HCEC 1CT (cell line): Measurements from ENCODE around the gene KDM4F.
"Not testable (repeated sequence)": the region's sequence is repeated elsewhere in the genome, so short reads cannot be mapped to it uniquely, and the experiment has no call there.

Experiments
- DNase-seq: peaks from one replicate; pipeline ENCODE4 v3.0.0-alpha.2; 2017

KDM4F gene

DNA sequence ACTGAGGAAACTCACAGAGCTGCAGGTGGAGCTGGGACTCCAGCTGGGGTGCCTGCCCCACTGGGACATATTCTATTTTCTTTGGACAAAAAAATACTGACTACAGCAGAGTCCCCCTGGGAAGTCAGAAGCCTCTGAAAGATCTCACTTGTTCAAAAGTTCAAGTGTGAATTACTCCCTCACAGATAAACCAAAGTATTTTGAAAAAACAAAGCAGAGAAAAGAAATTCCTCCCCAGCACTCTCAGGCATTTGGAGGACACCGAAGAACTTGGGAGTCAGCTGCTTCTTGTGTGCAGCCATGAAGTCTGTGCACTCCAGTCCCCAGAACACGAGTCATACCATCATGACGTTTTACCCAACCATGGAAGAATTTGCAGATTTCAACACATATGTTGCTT lies at the start of gene KDM4F:
KDM4F (plus strand) TSS at position 301 of the 400 bp plus-strand sequence.
- DNase-seq, result not testable (repeated sequence)

DNA sequence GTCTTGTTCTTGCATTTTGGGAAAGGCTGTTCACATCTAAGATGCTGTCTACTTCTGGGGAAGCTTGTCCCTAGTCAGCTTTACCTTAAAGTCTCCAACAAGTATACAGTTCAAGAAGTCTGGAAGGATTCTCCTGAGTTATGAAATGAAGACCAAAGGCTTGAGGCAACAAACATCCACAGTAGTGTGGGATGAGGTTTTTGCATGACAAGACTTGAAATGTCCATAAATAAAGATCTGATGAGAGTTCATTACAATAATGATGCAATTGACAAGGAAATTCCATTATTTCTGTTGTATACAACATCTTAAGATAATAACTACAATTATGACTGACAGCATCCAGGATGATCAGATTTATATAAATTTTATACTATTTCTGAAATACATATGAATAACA lies 45.5 kb upstream of the KDM4F start:
- DNase-seq, result no peak

- no peak for DNase-seq
These were observed 43.6 kb upstream of the KDM4F start for GRCh38 chr11:95005642-95006041.

DNA sequence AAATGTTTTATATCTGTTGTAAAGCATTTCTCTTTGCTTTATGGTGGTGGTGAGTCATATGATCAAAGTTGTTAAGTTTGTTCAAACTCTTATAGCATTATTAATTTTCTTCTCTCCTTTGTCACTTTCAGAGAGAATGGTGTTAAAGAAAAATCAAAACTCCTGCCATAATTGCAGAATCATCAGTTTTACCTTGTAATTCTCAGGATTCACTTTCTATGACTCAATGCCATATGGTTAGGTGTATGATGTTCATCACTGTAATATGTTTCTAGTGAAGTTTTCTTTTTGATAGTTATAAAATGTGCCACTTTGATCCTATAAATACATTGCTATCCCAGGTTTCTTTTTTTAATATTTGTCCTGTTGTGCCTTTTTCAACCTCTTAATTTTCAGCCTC lies 37.8 kb upstream of the KDM4F start:
- DNase-seq, result no peak

DNA sequence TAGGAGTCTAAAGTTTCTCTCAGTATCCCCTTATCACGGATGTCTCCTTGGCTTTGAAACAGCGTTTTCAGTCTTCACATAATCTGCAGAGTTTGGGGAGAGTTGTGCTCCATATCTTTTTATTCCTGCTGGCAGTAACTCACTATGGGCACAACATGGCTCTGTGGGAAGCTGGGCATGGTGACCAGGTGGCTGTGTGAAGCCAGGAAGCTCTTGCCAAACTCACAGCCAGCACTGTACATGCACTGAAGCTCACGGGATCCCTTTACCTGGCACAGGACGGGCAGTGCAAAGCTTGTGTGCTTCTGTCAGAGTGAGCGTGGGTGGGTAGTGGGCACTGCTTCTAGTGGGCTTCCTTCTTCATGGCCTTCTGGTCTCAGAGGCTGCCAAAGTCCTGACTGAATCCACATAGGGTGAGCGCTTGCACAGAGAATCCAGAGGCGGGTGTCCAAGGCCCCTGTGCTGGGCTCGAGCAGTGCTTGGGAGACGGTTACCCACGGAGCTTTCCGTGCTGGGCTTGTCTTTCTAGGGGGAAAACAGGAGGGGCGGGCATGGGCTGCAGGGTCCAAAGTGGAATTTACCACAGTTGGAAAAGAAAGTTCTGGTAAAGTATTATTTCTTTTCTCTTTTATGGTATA lies 34.9 kb upstream of the KDM4F start:
- no peak for DNase-seq

- no peak for DNase-seq
These were observed 33.1 kb upstream of the KDM4F start for GRCh38 chr11:95016139-95016538.

GRCh38 chr11:95021468-95021867 lies 27.8 kb upstream of the KDM4F start:
- not testable (repeated sequence) for DNase-seq

DNA sequence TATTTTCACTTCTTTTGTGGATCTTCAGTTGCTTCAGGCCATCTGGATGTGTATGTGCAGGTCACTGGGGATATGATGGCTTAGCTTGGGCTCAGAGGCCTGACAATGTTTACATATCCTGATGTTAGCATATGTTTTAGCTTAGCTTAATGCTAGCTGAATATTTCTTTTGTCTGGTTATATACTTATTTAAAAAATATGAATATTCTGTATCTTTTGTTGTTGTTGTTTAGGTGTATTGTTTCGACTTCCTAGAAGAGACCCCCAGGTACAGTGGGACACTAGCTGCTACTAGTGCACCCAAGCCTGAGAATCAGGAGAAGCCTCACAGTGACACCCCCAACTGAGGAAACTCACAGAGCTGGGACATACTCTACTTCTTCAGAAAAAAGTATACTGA lies 24.3 kb upstream of the KDM4F start, which contains the start of gene KDM4E:
KDM4E (plus strand) TSS at position 301 of the 400 bp plus-strand sequence. CDS start 300 bp downstream, outside the sequence.
- DNase-seq, result no peak

DNA sequence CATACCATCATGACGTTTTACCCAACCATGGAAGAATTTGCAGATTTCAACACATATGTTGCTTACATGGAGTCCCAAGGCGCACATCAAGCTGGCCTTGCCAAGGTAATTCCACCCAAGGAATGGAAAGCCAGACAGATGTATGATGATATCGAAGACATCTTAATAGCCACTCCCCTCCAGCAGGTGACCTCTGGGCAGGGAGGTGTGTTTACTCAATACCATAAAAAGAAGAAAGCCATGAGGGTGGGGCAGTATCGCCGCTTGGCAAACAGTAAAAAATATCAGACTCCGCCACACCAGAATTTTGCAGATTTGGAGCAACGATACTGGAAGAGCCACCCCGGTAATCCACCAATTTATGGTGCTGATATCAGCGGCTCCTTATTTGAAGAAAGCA lies 23.6 kb upstream of the KDM4F start:
- not testable (repeated sequence) for DNase-seq

- no peak for DNase-seq
These were observed 20.9 kb upstream of the KDM4F start for GRCh38 chr11:95028357-95028756.

DNA sequence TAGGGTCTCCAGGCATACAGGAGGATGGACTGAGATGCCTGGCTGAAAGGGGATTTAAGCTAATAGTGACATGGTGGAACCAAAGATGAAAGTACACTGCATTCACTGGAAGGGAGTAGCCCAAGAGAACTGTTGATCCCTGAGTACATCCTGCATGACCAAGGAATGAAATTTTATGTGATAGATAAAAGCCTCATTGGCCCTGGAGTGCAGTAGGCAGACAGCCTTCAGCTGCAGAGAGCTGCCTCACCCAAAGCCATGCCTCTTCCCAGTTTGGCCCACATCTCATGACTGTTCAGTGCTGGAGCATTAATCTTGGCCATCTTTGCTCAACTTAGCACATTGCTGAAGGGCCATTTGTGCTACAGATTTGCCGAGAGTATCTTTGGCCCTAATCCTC lies 16.2 kb upstream of the KDM4F start:
- DNase-seq, result no peak

GRCh38 chr11:95035316-95035715 lies 13.9 kb upstream of the KDM4F start:
- no peak for DNase-seq

- not testable (repeated sequence) for DNase-seq
These were observed 11.7 kb upstream of the KDM4F start for GRCh38 chr11:95037356-95038035.

DNA sequence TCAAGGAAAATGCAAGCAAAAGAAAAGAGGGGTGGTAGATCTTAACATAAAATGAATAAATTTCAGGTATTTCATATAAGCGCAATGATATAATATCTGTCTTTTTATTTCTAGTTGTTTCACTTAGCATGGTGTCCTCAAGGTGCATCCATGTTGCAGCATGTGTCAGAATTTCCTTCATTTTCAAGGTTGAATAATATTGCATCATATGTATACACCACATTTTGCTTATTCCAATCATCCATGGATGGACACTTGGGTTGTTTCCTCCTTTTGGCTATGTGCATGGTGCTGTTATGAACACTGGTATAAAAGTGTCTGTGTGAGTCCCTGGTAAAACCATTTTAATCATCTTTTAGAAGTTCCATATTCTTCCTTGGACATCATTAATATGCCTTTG lies 7.0 kb upstream of the KDM4F start:
- no peak for DNase-seq

DNA sequence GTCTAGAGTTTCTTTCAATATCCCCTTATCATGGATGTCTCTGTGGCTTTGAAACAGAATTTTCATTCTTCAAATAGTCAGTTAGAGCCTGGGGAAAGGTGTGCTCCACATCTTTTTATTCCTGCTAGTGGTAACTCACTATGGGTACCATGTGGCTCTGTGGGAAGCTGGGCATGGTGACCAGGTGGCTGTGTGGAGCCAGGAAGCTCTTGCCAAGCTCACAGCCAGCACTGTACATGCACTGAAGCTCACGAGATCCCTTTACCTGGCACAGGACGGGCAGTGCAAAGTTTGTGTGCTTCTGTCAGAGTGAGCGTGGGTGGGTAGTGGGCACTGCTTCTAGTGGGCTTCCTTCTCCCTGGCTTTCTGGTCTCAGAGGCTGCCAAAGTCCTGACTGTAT lies 6.3 kb upstream of the KDM4F start:
- no peak for DNase-seq

GRCh38 chr11:95044010-95044409 lies 5.2 kb upstream of the KDM4F start:
- no peak for DNase-seq

- DNase-seq, result no peak
These were observed 3.4 kb upstream of the KDM4F start for GRCh38 chr11:95045812-95046211.

DNA sequence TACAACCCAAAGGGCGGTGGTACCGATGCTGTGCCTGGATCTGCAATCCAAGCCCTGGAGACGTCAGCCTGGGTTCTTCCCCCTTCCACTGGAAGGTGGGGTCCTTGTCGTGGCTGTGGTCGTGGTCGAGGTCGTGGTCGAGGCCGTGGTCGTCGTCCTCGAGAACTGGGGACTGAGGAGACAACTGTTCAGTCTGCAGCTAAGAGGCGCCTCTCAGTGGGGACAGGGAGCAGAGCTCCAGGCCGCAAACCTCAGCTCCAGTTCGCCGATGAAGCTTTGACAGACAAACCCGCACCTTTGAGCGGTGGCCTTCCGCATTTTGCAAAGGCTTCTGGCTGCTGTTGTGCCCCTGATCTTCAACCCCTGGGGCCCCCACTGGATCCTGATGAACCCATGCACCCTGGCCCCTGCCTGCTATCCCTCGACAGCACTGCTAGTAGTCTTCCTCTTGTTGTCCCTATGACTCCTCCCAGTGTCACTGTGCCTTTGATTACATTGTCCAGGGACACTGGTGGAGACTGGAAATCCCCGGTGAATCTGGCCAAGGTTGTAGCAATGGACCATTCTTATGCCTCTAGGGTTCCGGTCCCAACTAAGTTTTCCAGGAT lies 1.5 kb downstream of the KDM4F start:
- no peak for DNase-seq

DNA sequence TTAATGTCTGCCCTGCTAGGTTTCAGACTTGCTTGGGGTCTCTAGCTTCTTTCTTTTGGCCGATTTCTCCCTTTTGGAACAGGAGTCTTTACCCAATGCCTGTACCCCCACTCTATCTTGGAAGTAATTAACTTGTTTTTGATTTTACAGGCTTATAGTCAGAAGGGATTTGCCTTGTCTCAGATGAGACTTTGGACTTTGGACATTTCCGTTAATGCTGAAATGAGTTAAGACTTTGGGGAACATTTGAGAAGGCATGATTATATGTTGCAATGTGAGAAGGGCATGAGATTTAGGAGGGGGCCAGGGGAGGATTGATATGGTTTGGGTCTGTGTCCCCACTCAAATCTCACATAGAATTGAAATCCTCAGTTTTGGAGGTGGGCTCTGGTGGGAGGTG lies 5.1 kb downstream of the KDM4F start:
- no peak for DNase-seq

DNA sequence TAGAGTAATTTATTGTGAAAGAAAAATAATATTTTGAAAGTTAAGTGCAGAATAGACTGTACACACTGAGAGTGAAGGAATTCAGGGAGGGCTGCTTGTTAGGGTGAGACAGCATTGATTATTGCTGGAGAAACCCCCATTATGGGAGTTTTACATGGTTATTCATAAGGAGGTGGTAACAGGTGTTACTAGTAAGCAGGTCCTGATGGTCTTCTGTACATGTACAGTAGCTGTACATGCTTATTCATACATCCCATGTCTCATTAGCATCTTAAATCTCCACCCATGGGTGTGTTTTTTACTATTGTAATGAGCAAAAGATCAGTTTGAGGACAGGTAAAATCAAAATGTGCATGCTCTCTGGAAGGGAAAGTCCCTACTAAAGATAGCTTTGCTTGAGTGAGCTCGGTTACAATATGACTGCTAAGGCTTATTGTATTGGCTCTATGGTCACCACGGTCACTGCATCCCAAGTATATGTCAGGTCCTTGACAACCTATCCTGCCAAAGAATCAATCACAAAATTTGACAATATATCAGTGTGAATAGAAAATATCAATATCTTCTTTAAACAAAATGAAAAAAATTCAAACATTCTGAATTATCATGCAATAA lies 6.2 kb downstream of the KDM4F start:
- DNase-seq, result no peak

DNA sequence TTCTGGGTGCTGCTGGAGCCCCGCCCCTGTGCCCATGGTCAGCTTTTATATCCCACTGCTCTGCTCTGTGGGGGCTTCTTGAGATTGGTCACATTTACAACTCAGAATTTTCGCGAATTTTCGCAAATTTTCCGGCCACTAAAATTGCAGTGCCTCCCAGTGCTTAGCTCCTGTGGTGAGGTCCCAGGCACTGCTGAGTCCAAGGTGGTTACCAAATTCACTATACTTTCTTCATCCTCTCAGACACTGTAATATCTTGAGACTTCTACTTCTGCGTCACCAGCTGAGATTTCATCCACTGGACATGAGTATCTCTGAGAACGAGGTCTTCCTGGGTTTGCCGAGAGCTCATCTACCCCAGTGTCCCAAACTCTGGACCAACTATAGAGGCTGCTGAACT lies 8.7 kb downstream of the KDM4F start:
- DNase-seq, result no peak

DNA sequence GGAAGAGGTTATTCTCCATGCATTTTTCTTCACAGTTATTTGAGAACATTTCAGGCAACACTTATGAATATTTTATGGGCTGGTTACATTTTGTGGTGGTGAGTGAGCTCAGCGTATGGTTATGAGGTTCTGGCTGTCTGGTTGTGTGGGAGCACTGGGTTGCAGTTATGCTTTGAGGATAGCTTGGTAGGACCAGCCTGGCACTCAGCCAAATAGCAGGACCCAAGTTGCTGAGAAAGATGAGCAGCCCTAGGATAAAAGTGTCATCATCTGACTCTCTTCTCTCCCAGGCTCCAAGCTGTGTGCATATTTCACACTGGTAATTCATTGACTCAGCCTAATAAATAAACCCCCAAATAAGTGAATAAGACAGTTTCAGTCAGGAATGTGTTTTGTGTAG lies 9.4 kb downstream of the KDM4F start:
- DNase-seq, result no peak

GRCh38 chr11:95059046-95059445 lies 9.8 kb downstream of the KDM4F start:
- no peak for DNase-seq

- no peak for DNase-seq
These were observed 16.1 kb downstream of the KDM4F start for GRCh38 chr11:95065336-95065735.
